ENCODE data around the gene GNPTG. TPM values are rescaled to one million over a fixed set of nuclear protein-coding genes. Genes with fewer than 3 reads are reported as not detected.

Gene GNPTG
- total and polyA plus RNA-seq, 5 donors, result 39.7 to 47.1 (median 43.5) TPM

DNA sequence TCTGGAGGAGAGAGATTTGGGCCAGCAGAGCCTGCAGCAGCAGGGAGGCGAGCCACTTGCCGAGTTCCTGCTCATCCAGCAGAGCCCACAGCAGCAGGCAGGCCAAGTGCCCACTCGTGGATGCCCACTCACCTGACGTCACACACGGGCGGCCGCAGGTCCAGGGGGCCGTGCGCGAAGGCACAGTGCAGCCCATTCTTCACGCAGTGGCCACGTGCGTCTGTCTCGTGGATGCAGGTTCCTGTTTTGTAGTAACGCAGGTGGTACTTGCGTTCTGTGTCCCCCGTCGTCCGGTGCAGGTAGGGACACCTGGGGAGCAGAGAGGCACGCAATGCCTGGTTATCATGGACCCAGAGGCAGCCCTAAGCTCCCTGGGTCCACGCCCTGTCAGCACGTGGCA lies 51.3 kb downstream of the GNPTG start:
- no peaks in the 10 kb centered on the region for H3K9me3 ChIP-seq (ENCODE audit: control insufficient read depth, low read length)
- no peak overlapping the region for H3K4me3 ChIP-seq (ENCODE audit: low read length)
- intact Hi-C loops (cut with DNase I), result no loop called here
- DNase-seq, result no peak
- no peak overlapping the region for H3K27ac ChIP-seq (ENCODE audit: low read length)
- no peaks in the 10 kb centered on the region for H3K4me1 ChIP-seq (ENCODE audit: control insufficient read depth, insufficient read depth, low read length)
- ATAC-seq, result no peak
- WGBS, result 94% methylated on average over 22 of the region's 22 CpGs
- no peaks in the 10 kb centered on the region for H3K27me3 ChIP-seq (ENCODE audit: control insufficient read depth, insufficient read depth)

DNA sequence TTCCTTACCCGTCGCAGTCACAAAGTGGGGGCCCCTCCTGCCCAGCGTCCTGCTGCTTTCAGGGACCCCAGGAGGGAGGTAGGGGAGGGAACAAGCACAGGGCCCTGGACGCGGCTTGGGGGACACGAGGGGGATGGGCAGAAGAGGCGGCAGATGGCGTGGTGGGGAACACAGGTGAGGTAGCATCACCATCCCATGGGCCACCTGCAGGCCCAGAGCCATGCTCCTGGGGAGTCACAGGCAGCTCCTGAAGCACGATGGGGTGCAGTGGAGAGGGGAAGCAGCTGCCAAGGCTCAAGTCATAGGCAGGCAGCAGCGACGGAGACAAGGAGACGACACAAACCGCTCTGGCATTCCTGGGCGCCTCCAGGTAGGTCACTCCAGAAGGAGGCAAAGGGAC lies 52.0 kb downstream of the GNPTG start:
- no peaks in the 10 kb centered on the region for H3K27me3 ChIP-seq (ENCODE audit: control insufficient read depth, insufficient read depth)
- WGBS, result 93% methylated on average over 14 of the region's 14 CpGs
- H3K4me3 ChIP-seq (ENCODE audit: low read length), result no peak overlapping the region
- H3K4me1 ChIP-seq (ENCODE audit: control insufficient read depth, insufficient read depth, low read length), result no peaks in the 10 kb centered on the region
- H3K9me3 ChIP-seq (ENCODE audit: control insufficient read depth, low read length), result no peaks in the 10 kb centered on the region
- intact Hi-C loops (cut with DNase I), result no loop called here
- no peak overlapping the region for H3K27ac ChIP-seq (ENCODE audit: low read length)
- no peak for DNase-seq
- ATAC-seq, result no peak

DNA sequence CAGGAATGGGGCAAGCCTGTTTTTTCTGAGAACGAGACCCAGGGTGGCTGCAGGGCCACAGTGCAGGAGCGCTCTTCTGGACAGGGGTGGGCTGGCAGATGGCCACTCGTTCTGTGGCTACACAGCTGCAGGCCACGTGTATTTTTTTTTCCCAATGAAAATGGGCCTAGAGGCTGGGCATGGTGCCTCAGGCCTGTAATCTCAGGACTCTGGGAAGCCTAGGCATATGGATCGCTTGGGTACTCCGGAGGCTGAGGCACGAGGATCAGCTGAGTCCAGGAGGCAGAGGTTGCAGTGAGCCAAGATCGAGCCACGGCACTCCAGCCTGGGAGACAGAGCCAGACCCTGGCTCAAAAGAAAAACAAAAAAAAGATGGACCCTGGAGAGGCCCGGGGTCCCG lies 56.0 kb downstream of the GNPTG start:
- no peaks in the 10 kb centered on the region for H3K27me3 ChIP-seq (ENCODE audit: control insufficient read depth, insufficient read depth)
- 25% methylated on average over 11 of the region's 11 CpGs for WGBS
- ATAC-seq (peak; percentile 4 to 35), DNase-seq (peak in 2 of 3 donors; percentile 49 to 73)
- intact Hi-C loops (cut with DNase I), result no loop called here
- no peak overlapping the region for H3K4me3 ChIP-seq (ENCODE audit: low read length)
- no peak overlapping the region for H3K27ac ChIP-seq (ENCODE audit: low read length)
- H3K4me1 ChIP-seq (ENCODE audit: control insufficient read depth, insufficient read depth, low read length), result no peaks in the 10 kb centered on the region
- H3K9me3 ChIP-seq (ENCODE audit: control insufficient read depth, low read length), result no peaks in the 10 kb centered on the region

DNA sequence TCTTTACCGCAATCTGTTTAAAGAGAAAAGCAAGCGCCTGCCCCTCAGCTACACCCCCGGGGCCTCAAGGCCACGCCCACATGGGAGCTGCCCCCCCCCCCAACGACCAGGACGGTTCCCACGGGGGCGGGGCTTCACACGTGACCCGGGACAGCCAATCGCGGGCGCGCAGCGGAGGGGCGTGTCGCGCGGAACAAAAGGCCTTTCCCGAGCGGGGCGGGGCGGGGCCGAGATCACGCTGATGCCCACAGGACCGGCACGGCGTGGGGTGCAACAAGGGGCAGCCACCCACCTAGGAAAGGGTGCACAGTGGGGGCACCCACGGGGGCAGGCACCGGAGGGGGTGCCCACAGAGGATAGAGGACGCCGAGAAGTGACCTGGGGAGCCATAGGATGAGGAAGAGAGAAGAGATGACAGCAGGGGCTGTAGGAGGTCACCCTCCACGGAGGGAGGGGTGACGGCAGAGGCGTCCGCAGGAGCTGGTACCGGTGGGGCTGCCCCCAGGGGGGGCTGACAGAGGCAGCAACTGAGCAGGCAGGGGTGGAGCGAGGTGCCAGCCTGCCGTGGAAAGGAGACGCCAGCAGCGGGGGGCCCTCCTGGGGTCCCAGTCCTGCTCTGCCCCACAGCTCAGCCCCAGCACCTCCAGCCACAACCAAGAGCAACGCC lies 56.6 kb downstream of the GNPTG start:
- no peaks in the 10 kb centered on the region for H3K27me3 ChIP-seq (ENCODE audit: control insufficient read depth, insufficient read depth)
- H3K27ac ChIP-seq (ENCODE audit: low read length), result no peak overlapping the region
- H3K4me1 ChIP-seq (ENCODE audit: control insufficient read depth, insufficient read depth, low read length), result no peaks in the 10 kb centered on the region
- 3% methylated on average over 42 of the region's 42 CpGs for WGBS
- intact Hi-C loops (cut with DNase I), result no loop called here
- H3K9me3 ChIP-seq (ENCODE audit: control insufficient read depth, low read length), result no peaks in the 10 kb centered on the region
- ATAC-seq (peak; percentile 96 to 97), DNase-seq (peak; percentile 97 to 99 (median 98))
- H3K4me3 ChIP-seq (ENCODE audit: low read length), result peak overlapping the region; percentile 5

DNA sequence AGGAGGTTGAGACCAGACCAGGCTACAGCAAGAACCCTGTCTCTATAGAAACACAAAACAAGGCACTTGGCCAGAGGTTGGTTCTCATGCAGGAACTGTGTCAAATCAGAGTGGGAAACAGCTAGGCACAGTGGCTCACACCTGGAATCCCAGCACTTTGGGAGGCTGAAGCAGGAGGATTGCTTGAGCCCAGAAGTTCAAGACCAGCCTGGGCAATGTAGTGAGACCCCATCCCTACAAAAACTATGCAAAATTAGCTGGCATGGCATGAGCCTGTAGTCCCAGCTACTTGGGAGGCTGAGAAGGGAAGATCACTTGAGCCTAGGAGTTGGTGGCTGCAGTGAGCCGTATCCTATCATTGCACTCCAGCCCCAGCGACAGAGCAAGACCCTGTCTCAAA lies 61.1 kb downstream of the GNPTG start:
- no peak overlapping the region for H3K27ac ChIP-seq (ENCODE audit: low read length)
- no peak overlapping the region for H3K4me3 ChIP-seq (ENCODE audit: low read length)
- intact Hi-C loops (cut with DNase I), result loop anchor here in 1 of 4 donors (10.0 kb wide), 1 partner anchor 108 kb away; the partner anchor contains the start of gene UBE2I
- no peak for DNase-seq
- 83% methylated on average over 2 of the region's 2 CpGs for WGBS
- H3K9me3 ChIP-seq (ENCODE audit: control insufficient read depth, low read length), result no peaks in the 10 kb centered on the region
- H3K4me1 ChIP-seq (ENCODE audit: control insufficient read depth, insufficient read depth, low read length), result no peaks in the 10 kb centered on the region
- H3K27me3 ChIP-seq (ENCODE audit: control insufficient read depth, insufficient read depth), result no peaks in the 10 kb centered on the region
- no peak for ATAC-seq

Other genes starting within 250 kb of the GNPTG start
- 1 to 10 TPM; 4.2 to 7.8 (median 6.0) TPM for gene CACNA1H, start 198.8 kb upstream of the GNPTG start, total RNA-seq
- gene CACNA1H, start 198.8 kb upstream of the GNPTG start, polyA plus RNA-seq, result 7.5 TPM
- gene TPSG1, start 126.7 kb upstream of the GNPTG start, total RNA-seq, result under 1 TPM in 1 of 4 donors, not detected in 3; 0.21 TPM
- not detected for gene TPSG1, start 126.7 kb upstream of the GNPTG start, polyA plus RNA-seq
- 1 to 10 TPM in 3 of 4 donors, not detected in 1; 3.7 to 7.1 (median 6.7) TPM for gene TPSB2, start 121.7 kb upstream of the GNPTG start, total RNA-seq
- 1.8 TPM for gene TPSB2, start 121.7 kb upstream of the GNPTG start, polyA plus RNA-seq
- gene TPSAB1, start 111.2 kb upstream of the GNPTG start, total RNA-seq, result 1 to 10 TPM; 1.6 to 8.3 (median 4.7) TPM
- gene TPSAB1, start 111.2 kb upstream of the GNPTG start, polyA plus RNA-seq, result 1.2 TPM
- gene TPSD1, start 95.9 kb upstream of the GNPTG start, total RNA-seq, result under 1 TPM in 2 of 4 donors, not detected in 2; 0.26 to 0.85 TPM
- 0.16 TPM for gene TPSD1, start 95.9 kb upstream of the GNPTG start, polyA plus RNA-seq
- gene UBE2I, start 42.3 kb upstream of the GNPTG start, total RNA-seq, result 10 to 100 TPM; 73.5 to 95.3 (median 87.8) TPM
- gene UBE2I, start 42.3 kb upstream of the GNPTG start, polyA plus RNA-seq, result 76.5 TPM
- gene BAIAP3, start 18.3 kb upstream of the GNPTG start, total RNA-seq, result 1 to 10 TPM in 3 of 4 donors, under 1 TPM in 1; 0.53 to 2.7 (median 2.0) TPM
- 1.6 TPM for gene BAIAP3, start 18.3 kb upstream of the GNPTG start, polyA plus RNA-seq
- gene TSR3, start 53 bp upstream of the GNPTG start, total RNA-seq, result 10 to 100 TPM; 49.6 to 54.0 (median 52.8) TPM
- gene TSR3, start 53 bp upstream of the GNPTG start, polyA plus RNA-seq, result 58.5 TPM
- gene UNKL, start 62.8 kb downstream of the GNPTG start, total RNA-seq, result 10 to 100 TPM in 3 of 4 donors, 1 to 10 TPM in 1; 6.3 to 16.4 (median 14.2) TPM
- gene UNKL, start 62.8 kb downstream of the GNPTG start, polyA plus RNA-seq, result 8.7 TPM
- 10 to 100 TPM in 3 of 4 donors, 1 to 10 TPM in 1; 9.5 to 12.1 (median 11.5) TPM for gene UQCC4, start 68.8 kb downstream of the GNPTG start, total RNA-seq
- gene UQCC4, start 68.8 kb downstream of the GNPTG start, polyA plus RNA-seq, result 18.7 TPM
- gene PERCC1, start 79.1 kb downstream of the GNPTG start, total RNA-seq, result under 1 TPM in 1 of 4 donors, not detected in 3; 0.26 TPM
- gene PERCC1, start 79.1 kb downstream of the GNPTG start, polyA plus RNA-seq, result 0.18 TPM
- 1 to 10 TPM in 2 of 4 donors, under 1 TPM in 2; 0.39 to 1.8 (median 0.89) TPM for gene CCDC154, start 92.6 kb downstream of the GNPTG start, total RNA-seq
- gene CCDC154, start 92.6 kb downstream of the GNPTG start, polyA plus RNA-seq, result 0.50 TPM
- gene CLCN7, start 123.1 kb downstream of the GNPTG start, total RNA-seq, result 10 to 100 TPM; 32.9 to 54.8 (median 49.0) TPM
- 35.7 TPM for gene CLCN7, start 123.1 kb downstream of the GNPTG start, polyA plus RNA-seq
- gene PTX4, start 137.0 kb downstream of the GNPTG start, total RNA-seq, result under 1 TPM in 2 of 4 donors, not detected in 2; 0.18 to 0.28 TPM
- gene PTX4, start 137.0 kb downstream of the GNPTG start, polyA plus RNA-seq, result 0.09 TPM
- 10 to 100 TPM; 21.2 to 29.2 (median 23.2) TPM for gene TELO2, start 141.4 kb downstream of the GNPTG start, total RNA-seq
- gene TELO2, start 141.4 kb downstream of the GNPTG start, polyA plus RNA-seq, result 24.6 TPM
- 10 to 100 TPM; 19.0 to 22.1 (median 20.9) TPM for gene TMEM204, start 181.7 kb downstream of the GNPTG start, total RNA-seq
- 32.2 TPM for gene TMEM204, start 181.7 kb downstream of the GNPTG start, polyA plus RNA-seq

Measured in right cardiac atrium (tissue), 5 donors.